Measurements from ENCODE around the gene DUSP1.

DNA sequence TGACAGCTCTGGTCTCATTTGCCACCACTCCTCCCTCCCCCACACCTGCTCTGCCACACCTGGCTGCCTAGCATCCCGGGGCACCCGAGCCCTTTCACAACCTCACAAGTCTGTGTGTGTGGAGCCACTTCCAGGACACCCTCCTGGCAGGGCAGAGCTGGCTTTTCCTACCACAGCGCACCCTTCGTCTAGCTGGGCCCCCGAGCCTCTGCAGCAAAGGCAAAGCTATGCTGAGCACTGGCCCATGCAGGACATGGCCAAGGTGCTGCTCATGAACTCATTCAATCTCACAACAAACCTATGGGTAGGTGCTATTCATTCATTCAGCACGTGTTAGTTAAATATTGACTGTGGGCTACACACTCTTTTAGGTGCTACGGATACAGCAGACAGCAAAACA is 43.4 kb downstream of the DUSP1 start:
- TF ChIP-seq GATA2 (IDR thresholded peaks at IDR 0.05; ENCODE audit: low read depth, low read length) (no peak), GATA3 (IDR thresholded peaks at IDR 0.05; ENCODE audit: low read depth, low read length) (no peak)
